Urothelium cell line (cell line): Measurements from ENCODE around the gene HIVEP2.

Experiments used
- DNase-seq: peaks from one replicate; pipeline ENCODE4 v3.0.0; 2011; ENCODE audit warnings: low spot score, mixed read lengths
- FAIRE-seq: peaks from 2 replicates; lab custom pipeline; 2011; peaks lifted over from hg19 to GRCh38; lab: Jason Lieb, UNC

HIVEP2 gene

GRCh38 chr6:142751452-142751851 is 193.5 kb downstream of the HIVEP2 start:
- FAIRE-seq (no peak), DNase-seq (no peak)

GRCh38 chr6:142750998-142751397 is 194.0 kb downstream of the HIVEP2 start:
- DNase-seq (no peak), FAIRE-seq (no peak)

- no peak for FAIRE-seq
- no peak for DNase-seq
Observed at GRCh38 chr6:142749556-142749955, 195.4 kb downstream of the HIVEP2 start.

GRCh38 chr6:142746524-142746923 is 198.5 kb downstream of the HIVEP2 start:
- FAIRE-seq, result no peak
- DNase-seq, result no peak

GRCh38 chr6:142744836-142745235 is 200.1 kb downstream of the HIVEP2 start:
- DNase-seq (no peak), FAIRE-seq (no peak)

GRCh38 chr6:142740449-142740848 is 204.5 kb downstream of the HIVEP2 start:
- DNase-seq (no peak), FAIRE-seq (no peak)

- no peak for DNase-seq
Observed at GRCh38 chr6:142738731-142739130, 206.2 kb downstream of the HIVEP2 start.

GRCh38 chr6:142738035-142738396 is 207.0 kb downstream of the HIVEP2 start:
- DNase-seq (no peak), FAIRE-seq (no peak)

More at GRCh38 chr6:142738731-142739130, 206.2 kb downstream of the HIVEP2 start:
- no peak for FAIRE-seq

GRCh38 chr6:142737368-142738034 is 207.5 kb downstream of the HIVEP2 start:
- no peak for FAIRE-seq
- DNase-seq, result no peak

- DNase-seq (no peak), FAIRE-seq (no peak)
Observed at GRCh38 chr6:142735204-142735603, 209.8 kb downstream of the HIVEP2 start.

- no peak for DNase-seq
- FAIRE-seq, result no peak
Observed at GRCh38 chr6:142732790-142733189, 212.2 kb downstream of the HIVEP2 start.

GRCh38 chr6:142731611-142732010 is 213.4 kb downstream of the HIVEP2 start:
- DNase-seq (no peak), FAIRE-seq (no peak)

GRCh38 chr6:142729618-142730017 is 215.4 kb downstream of the HIVEP2 start:
- no peak for FAIRE-seq
- DNase-seq, result no peak

- no peak for DNase-seq
- no peak for FAIRE-seq
Observed at GRCh38 chr6:142728910-142729481, 216.0 kb downstream of the HIVEP2 start.

- DNase-seq (no peak), FAIRE-seq (no peak)
Observed at GRCh38 chr6:142728364-142728763, 216.6 kb downstream of the HIVEP2 start.

GRCh38 chr6:142726616-142727015 is 218.4 kb downstream of the HIVEP2 start:
- FAIRE-seq, result no peak

GRCh38 chr6:142725024-142725770 is 219.8 kb downstream of the HIVEP2 start:
- no peak for DNase-seq

More at GRCh38 chr6:142726616-142727015, 218.4 kb downstream of the HIVEP2 start:
- no peak for DNase-seq

GRCh38 chr6:142722841-142723240 is 222.1 kb downstream of the HIVEP2 start:
- FAIRE-seq, result no peak
- no peak for DNase-seq

More at GRCh38 chr6:142725024-142725770, 219.8 kb downstream of the HIVEP2 start:
- no peak for FAIRE-seq

GRCh38 chr6:142722012-142722411 is 223.0 kb downstream of the HIVEP2 start:
- no peak for FAIRE-seq
- DNase-seq, result no peak

GRCh38 chr6:142721215-142721920 is 223.6 kb downstream of the HIVEP2 start:
- DNase-seq, result no peak
- no peak for FAIRE-seq

GRCh38 chr6:142718667-142719191 is 226.2 kb downstream of the HIVEP2 start:
- FAIRE-seq (no peak), DNase-seq (no peak)
